ENCODE measurements around the gene VPS13D. TPM values are rescaled to one million over a fixed set of nuclear protein-coding genes. Genes with fewer than 3 reads are reported as not detected.

The VPS13D gene
- total RNA-seq, 1 experiment from 2014 or later = 31.6 TPM

GRCh38 chr1:12372180-12372579 lies 142.3 kb downstream of the VPS13D start:
- intact Hi-C loops (cut with micrococcal nuclease) = no loop called here
- ChIA-PET CTCF (no interaction called here), POLR2A (no interaction called here), RAD21 (ENCODE audit: low non-redundant PET in 1 of 2, low total read pairs in 2 of 2, uncharacterized antibody in 2 of 2, unreplicated experiment in 2 of 2) (no interaction called here)
- Histone ChIP-seq H3K9me2 (ENCODE audit: insufficient read depth) (no peaks in the 10 kb centered on the region), H3K27me3 (ENCODE audit: insufficient read depth, low read length) (no peaks in the 10 kb centered on the region), H3K79me2 (ENCODE audit: insufficient read depth, low read length) (no peaks in the 10 kb centered on the region), H3K4me2 (ENCODE audit: low read length) (no peak overlapping the region), H3K36me3 (ENCODE audit: control insufficient read depth in 1 of 2, insufficient read depth in 2 of 2, low read length in 2 of 2) (peaks cover 6% of the 10 kb centered on the region in 2 experiments; a peak in 2 of 4 replicates), H2AFZ (ENCODE audit: low read depth, low read length, poor library complexity, severe bottlenecking) (no peak overlapping the region), H4K20me1 (ENCODE audit: insufficient read depth) (no peaks in the 10 kb centered on the region), H3K27ac (ENCODE audit: low read depth, low read length) (no peak overlapping the region), H3K4me3 (replicated peaks in 1 of 2; ENCODE audit: low read depth in 1 of 2, low read length in 2 of 2) (no peak overlapping the region), H3K4me1 (ENCODE audit: control insufficient read depth in 1 of 2, insufficient read depth in 2 of 2, low read length in 2 of 2) (no peaks in the 10 kb centered on the region), H3K9ac (ENCODE audit: low read length) (no peak overlapping the region), H3K9me3 (ENCODE audit: control insufficient read depth in 1 of 2, insufficient read depth in 1 of 2, low read depth in 1 of 2, low read length in 2 of 2) (no peaks in the 10 kb centered on the region)
- TF ChIP-seq TCF7L2 (IDR thresholded peaks at IDR 0.05; ENCODE audit: borderline replicate concordance, extremely low read depth, insufficient read depth, insufficient read length) (no peak), EZH2phosphoT487 (IDR thresholded peaks at IDR 0.05; ENCODE audit: borderline replicate concordance) (no peak), EZH2 (IDR thresholded peaks at IDR 0.05) (no peak)
- BruUV-seq (replicated peaks) = no TSS peak
- ATAC-seq = no peak
- DNase-seq (ENCODE audit: low read depth, low spot score) = no peak

- DNase-seq (ENCODE audit: low read depth, low spot score) = no peak
- Histone ChIP-seq H4K20me1 (ENCODE audit: insufficient read depth) (no peaks in the 10 kb centered on the region), H3K27me3 (ENCODE audit: insufficient read depth, low read length) (no peaks in the 10 kb centered on the region), H2AFZ (ENCODE audit: low read depth, low read length, poor library complexity, severe bottlenecking) (no peak overlapping the region), H3K9me3 (ENCODE audit: control insufficient read depth in 1 of 2, insufficient read depth in 1 of 2, low read depth in 1 of 2, low read length in 2 of 2) (no peaks in the 10 kb centered on the region), H3K79me2 (ENCODE audit: insufficient read depth, low read length) (no peaks in the 10 kb centered on the region), H3K4me1 (ENCODE audit: control insufficient read depth in 1 of 2, insufficient read depth in 2 of 2, low read length in 2 of 2) (no peaks in the 10 kb centered on the region), H3K36me3 (ENCODE audit: control insufficient read depth in 1 of 2, insufficient read depth in 2 of 2, low read length in 2 of 2) (peaks cover 6% of the 10 kb centered on the region in 2 experiments; a peak in 2 of 4 replicates), H3K9me2 (ENCODE audit: insufficient read depth) (no peaks in the 10 kb centered on the region), H3K27ac (ENCODE audit: low read depth, low read length) (no peak overlapping the region), H3K4me2 (ENCODE audit: low read length) (no peak overlapping the region), H3K4me3 (replicated peaks in 1 of 2; ENCODE audit: low read depth in 1 of 2, low read length in 2 of 2) (no peak overlapping the region), H3K9ac (ENCODE audit: low read length) (no peak overlapping the region)
- no TSS peak for BruUV-seq (replicated peaks)
- ChIA-PET POLR2A (no interaction called here), RAD21 (ENCODE audit: low non-redundant PET in 1 of 2, low total read pairs in 2 of 2, uncharacterized antibody in 2 of 2, unreplicated experiment in 2 of 2) (no interaction called here), CTCF (no interaction called here)
- ATAC-seq = no peak
- intact Hi-C loops (cut with micrococcal nuclease) = no loop called here
- no peak for TF ChIP-seq EZH2 (IDR thresholded peaks at IDR 0.05)
- TF ChIP-seq EGR1 (IDR thresholded peaks at IDR 0.05; ENCODE audit: low read depth) = no peak
- TF ChIP-seq RAD21 (IDR thresholded peaks at IDR 0.05; ENCODE audit: low read depth) = no peak
- TF ChIP-seq ELF1 (IDR thresholded peaks at IDR 0.05; ENCODE audit: borderline replicate concordance, low read depth) = no peak
- no peak for TF ChIP-seq POLR2A (IDR thresholded peaks at IDR 0.05; ENCODE audit: borderline replicate concordance, extremely low read depth, insufficient read depth, insufficient read length)
- no peak for TF ChIP-seq SP1 (IDR thresholded peaks at IDR 0.05; ENCODE audit: low read depth)
- no peak for TF ChIP-seq YY1 (IDR thresholded peaks at IDR 0.05; ENCODE audit: extremely low read depth, insufficient replicate concordance, low read depth, low read length)
- no peak for TF ChIP-seq SRF (IDR thresholded peaks at IDR 0.05; ENCODE audit: low read depth)
- TF ChIP-seq ZBTB33 (IDR thresholded peaks at IDR 0.05; ENCODE audit: extremely low read depth, insufficient replicate concordance, low read length) = no peak
- TF ChIP-seq FOSL1 (IDR thresholded peaks at IDR 0.05; ENCODE audit: low read depth) = no peak
- no peak for TF ChIP-seq ZFX (IDR thresholded peaks at IDR 0.05)
- TF ChIP-seq, protein P1, sequence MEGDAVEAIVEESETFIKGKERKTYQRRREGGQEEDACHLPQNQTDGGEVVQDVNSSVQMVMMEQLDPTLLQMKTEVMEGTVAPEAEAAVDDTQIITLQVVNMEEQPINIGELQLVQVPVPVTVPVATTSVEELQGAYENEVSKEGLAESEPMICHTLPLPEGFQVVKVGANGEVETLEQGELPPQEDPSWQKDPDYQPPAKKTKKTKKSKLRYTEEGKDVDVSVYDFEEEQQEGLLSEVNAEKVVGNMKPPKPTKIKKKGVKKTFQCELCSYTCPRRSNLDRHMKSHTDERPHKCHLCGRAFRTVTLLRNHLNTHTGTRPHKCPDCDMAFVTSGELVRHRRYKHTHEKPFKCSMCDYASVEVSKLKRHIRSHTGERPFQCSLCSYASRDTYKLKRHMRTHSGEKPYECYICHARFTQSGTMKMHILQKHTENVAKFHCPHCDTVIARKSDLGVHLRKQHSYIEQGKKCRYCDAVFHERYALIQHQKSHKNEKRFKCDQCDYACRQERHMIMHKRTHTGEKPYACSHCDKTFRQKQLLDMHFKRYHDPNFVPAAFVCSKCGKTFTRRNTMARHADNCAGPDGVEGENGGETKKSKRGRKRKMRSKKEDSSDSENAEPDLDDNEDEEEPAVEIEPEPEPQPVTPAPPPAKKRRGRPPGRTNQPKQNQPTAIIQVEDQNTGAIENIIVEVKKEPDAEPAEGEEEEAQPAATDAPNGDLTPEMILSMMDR (IDR thresholded peaks at IDR 0.05 in 2 of 3, conservative IDR thresholded peaks at IDR 0.05 in 1 of 3; ENCODE audit: borderline replicate concordance in 1 of 3, insufficient read depth in 1 of 3, low read depth in 2 of 3, low read length in 2 of 3) = no peak
- TF ChIP-seq EZH2phosphoT487 (IDR thresholded peaks at IDR 0.05; ENCODE audit: borderline replicate concordance) = no peak
- TF ChIP-seq TCF7L2 (IDR thresholded peaks at IDR 0.05; ENCODE audit: borderline replicate concordance, extremely low read depth, insufficient read depth, insufficient read length) = no peak
- TF ChIP-seq ZNF274 (IDR thresholded peaks at IDR 0.05; ENCODE audit: low read depth, low read length) = no peak
- TF ChIP-seq SIN3A (IDR thresholded peaks at IDR 0.05; ENCODE audit: low read depth) = no peak
- no peak for TF ChIP-seq JUND (IDR thresholded peaks at IDR 0.05)
- TF ChIP-seq POLR2AphosphoS5 (IDR thresholded peaks at IDR 0.05; ENCODE audit: low read depth, low read length) = no peak
Observed at GRCh38 chr1:12372761-12373160, 142.9 kb downstream of the VPS13D start.

Measured in HCT116 (cell line).